ENCODE data around the gene NRBP1.
"Not testable (repeated sequence)": the region's sequence is repeated elsewhere in the genome, so short reads cannot be mapped to it uniquely, and the experiment has no call there.

- not testable (repeated sequence) for TF ChIP-seq CTCF, POLR2A (IDR thresholded peaks at IDR 0.05)
Observed at GRCh38 chr2:27425039-27425438, 3.4 kb upstream of the NRBP1 start.
